ENCODE measurements around the gene ZNF318.
"Not testable (repeated sequence)": the region's sequence is repeated elsewhere in the genome, so short reads cannot be mapped to it uniquely, and the experiment has no call there.

ZNF318 gene, protein sequence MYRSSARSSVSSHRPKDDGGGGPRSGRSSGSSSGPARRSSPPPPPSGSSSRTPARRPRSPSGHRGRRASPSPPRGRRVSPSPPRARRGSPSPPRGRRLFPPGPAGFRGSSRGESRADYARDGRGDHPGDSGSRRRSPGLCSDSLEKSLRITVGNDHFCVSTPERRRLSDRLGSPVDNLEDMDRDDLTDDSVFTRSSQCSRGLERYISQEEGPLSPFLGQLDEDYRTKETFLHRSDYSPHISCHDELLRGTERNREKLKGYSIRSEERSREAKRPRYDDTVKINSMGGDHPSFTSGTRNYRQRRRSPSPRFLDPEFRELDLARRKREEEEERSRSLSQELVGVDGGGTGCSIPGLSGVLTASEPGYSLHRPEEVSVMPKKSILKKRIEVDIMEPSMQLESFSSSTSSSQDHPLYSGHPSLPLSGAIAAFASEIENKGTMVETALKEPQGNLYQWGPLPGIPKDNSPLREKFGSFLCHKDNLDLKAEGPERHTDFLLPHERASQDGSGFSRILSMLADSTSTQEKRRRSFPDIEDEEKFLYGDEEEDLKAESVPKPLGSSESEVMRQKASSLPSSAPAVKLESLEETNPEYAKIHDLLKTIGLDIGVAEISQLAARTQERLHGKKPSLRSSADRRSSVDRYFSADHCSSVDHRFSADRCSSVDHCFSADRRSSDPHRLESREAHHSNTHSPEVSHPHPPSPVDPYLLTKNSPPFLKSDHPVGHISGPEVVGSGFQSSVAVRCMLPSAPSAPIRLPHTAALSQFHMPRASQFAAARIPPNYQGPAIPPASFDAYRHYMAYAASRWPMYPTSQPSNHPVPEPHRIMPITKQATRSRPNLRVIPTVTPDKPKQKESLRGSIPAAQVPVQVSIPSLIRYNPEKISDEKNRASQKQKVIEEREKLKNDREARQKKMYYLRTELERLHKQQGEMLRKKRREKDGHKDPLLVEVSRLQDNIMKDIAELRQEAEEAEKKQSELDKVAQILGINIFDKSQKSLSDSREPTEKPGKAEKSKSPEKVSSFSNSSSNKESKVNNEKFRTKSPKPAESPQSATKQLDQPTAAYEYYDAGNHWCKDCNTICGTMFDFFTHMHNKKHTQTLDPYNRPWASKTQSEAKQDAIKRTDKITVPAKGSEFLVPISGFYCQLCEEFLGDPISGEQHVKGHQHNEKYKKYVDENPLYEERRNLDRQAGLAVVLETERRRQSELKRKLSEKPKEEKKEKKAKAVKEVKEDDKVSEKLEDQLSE (N-terminal part only)

GRCh38 chr6:43369174-43370002, at the start of gene ZNF318:
Gene ZNF318 (minus strand): TSS chr6:43369647. CDS start chr6:43369365, 282 bp downstream.
- peak; percentile 72 to 87 (median 77) for DNase-seq (ENCODE audit: low read depth in 2 of 3, low spot score in 2 of 3)

DNA sequence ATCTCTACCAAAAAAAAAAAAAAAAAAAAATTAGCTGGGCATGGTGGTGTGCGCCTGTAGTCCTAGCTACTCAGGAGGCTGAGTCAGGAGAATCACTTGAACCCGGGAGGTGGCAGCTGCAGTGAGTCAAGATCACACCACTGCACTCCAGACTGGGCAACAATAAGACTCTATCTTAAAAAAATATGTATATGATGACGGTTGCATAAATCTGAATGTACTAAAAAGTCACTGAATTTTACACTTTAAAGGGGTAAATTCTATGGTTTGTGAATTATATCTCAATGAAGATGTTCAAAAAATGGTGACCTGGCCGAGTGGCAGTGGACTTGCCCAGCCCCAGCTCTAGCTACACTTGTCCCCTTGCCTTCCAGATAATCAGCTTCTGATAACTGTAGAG, 47.5 kb upstream of the ZNF318 start:
- DNase-seq (ENCODE audit: low read depth in 2 of 3, low spot score in 2 of 3), result no peak

DNA sequence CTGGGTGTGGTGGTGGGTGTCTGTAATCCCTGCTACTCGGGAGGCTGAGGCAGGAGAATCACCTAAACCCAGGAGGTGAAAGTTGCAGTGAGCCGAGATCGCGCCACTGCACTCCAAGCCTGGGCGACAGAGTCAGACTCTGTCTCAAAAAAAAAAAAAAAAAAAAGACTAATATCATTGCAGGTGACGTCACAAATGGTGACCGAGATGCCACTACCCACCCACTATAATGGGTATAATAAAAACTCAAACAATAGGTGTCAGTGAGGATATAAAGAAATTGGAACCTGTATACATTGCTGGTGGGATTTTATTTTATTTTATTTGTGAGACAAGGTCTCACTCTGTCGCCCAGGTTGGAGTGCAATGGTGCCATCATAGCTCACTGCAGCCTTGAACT, 45.8 kb upstream of the ZNF318 start:
- not testable (repeated sequence) for DNase-seq (ENCODE audit: low read depth in 2 of 3, low spot score in 2 of 3)

DNA sequence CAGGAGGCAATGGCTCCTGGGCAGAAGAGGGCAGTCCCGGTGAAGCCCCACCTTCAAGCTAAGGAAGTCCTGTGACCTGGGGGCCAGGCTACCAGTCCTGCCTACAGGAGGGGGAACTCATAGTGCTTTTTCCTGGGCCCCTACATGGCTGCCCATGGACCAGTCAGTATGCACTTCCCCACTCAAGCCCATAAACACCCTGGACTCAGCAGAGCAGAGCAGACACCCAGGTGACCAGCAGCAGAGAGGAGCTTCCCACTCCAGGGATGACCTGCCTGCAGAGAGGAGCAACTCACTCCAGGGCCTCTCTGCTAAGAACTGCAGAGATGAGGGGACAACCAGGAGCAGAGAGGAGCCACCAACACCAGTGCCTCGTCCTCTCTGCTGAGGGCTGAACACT, 43.6 kb upstream of the ZNF318 start:
- no peak for DNase-seq (ENCODE audit: low read depth in 2 of 3, low spot score in 2 of 3)

DNA sequence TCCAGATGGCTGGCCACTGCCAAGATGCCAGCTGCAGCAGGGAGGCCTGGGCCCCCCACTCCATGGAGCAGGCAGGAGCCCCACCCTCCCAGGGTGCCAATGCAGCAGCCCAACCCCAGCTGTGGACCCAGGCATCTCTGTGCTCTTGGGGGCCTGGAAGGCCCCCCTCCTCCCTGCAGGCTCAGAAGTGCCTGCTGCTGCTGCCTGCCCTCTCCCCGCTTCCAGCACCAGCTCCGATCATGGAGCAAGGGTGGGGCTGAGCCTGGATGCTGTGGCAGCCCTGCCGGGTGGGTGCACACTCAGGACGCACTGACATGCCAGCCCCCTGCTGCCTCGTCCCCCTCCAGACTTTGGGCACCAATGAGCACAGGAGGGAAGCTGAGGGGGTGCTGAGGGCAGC, 43.1 kb upstream of the ZNF318 start:
- DNase-seq (ENCODE audit: low read depth in 2 of 3, low spot score in 2 of 3), result no peak

DNA sequence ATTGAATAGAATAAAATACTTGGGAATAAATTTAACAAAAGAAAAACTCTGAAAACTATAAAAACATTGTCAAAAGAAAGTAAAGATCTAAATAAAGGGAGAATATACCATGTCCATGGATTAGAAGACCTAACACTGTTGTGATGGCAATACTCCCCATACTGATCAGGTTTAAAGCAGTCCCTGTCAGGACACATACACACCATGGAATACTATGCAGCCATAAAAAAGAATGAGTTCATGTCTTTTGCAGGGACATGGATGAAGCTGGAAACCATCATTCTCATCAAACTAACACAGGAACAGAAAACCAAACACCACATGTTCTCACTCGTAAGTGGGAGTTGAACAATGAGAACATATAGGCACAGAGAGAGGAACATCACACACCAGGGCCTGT, 41.3 kb upstream of the ZNF318 start:
- not testable (repeated sequence) for DNase-seq (ENCODE audit: low read depth in 2 of 3, low spot score in 2 of 3)

GRCh38 chr6:43408259-43408658, 38.8 kb upstream of the ZNF318 start:
- DNase-seq (ENCODE audit: low read depth in 2 of 3, low spot score in 2 of 3), result no peak

- no peak for DNase-seq (ENCODE audit: low read depth in 2 of 3, low spot score in 2 of 3)
Measured at GRCh38 chr6:43407296-43407695, 37.8 kb upstream of the ZNF318 start.

GRCh38 chr6:43405354-43405753, 35.9 kb upstream of the ZNF318 start:
- no peak for DNase-seq (ENCODE audit: low read depth in 2 of 3, low spot score in 2 of 3)

- no peak for DNase-seq (ENCODE audit: low read depth in 2 of 3, low spot score in 2 of 3)
Measured at GRCh38 chr6:43402820-43403219, 33.4 kb upstream of the ZNF318 start.

DNA sequence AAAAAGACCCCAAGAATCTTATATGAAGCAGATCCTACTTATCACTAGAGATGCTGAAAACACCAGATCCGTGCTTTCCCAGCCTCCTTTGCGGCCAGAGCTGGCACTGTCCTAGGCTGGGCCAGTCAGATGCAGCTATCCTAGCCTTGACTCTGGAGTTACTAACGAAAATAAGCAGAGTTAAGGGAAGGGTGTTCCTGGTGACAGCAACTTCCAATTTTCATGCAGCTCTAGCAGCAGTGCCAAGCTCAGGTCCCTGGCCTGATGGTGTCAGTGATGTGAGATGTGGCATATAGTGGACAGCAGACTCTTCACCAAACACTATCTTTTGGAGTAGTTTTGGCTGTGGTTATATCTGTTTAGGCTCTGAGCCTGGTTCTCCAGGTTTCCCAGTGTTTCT, 32.3 kb upstream of the ZNF318 start:
- DNase-seq (ENCODE audit: low read depth in 2 of 3, low spot score in 2 of 3), result no peak

DNA sequence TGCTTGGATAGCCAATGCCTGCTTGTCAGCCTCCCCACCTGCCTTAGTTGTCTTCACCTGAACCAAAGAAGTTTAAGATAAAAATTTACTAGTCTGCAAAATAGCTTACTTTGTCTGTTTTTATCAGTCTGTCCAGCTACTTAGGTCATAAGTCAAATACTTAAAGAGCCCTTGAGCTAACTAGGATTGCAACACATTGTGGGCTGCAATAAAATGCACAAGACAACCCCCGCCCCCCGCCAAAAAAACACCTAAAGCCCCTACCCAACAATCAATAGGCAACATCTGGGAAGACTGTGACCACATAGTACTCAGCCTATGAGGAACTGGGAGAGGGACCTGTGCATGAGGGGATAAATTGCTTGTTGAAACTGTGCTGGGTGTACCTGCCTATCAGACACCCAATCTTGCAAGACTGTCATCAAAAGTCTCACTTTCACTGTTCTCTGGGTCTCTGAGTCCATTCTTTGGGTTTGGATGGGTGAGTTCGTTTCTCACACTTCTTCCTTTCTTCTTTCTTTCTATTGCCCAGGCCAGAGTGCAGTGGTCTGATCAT, 30.6 kb upstream of the ZNF318 start:
- no peak for DNase-seq (ENCODE audit: low read depth in 2 of 3, low spot score in 2 of 3)

DNA sequence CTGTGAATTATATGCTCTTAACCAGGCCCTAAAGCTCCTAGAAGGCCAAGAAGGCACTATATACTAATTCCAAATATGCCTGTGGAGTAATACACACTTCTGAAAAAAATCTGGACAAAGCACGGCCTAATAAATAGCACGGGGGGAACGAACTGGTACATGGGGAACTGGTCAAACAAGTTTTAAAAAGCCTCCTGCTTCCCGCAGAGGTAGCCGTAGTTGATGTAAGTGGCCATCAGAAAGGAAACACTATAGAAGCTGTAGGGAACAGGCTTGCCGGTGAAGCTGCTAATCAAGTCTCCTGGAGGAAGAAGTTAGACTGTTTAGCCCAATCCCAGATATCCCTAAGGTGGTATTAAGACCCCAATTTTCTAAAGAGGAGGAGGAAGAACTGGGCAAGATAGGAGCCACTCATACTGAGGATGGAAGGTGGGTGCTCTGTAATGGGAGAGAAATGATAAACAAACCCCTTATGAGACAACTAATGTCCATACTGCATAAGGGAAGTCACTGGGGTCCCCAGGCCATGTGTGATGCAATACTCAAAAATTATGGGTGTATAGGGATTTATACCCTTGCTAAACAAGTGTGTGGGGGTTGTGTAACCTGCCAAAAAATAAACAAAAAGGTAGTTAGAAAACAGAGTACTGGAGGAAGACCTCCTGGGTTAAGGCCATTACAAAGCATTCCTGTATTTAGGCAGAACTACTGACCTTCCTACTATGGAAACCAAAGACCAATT, 27.1 kb upstream of the ZNF318 start:
- no peak for DNase-seq (ENCODE audit: low read depth in 2 of 3, low spot score in 2 of 3)

- no peak for DNase-seq (ENCODE audit: low read depth in 2 of 3, low spot score in 2 of 3)
Measured at GRCh38 chr6:43395776-43396175, 26.3 kb upstream of the ZNF318 start.

DNA sequence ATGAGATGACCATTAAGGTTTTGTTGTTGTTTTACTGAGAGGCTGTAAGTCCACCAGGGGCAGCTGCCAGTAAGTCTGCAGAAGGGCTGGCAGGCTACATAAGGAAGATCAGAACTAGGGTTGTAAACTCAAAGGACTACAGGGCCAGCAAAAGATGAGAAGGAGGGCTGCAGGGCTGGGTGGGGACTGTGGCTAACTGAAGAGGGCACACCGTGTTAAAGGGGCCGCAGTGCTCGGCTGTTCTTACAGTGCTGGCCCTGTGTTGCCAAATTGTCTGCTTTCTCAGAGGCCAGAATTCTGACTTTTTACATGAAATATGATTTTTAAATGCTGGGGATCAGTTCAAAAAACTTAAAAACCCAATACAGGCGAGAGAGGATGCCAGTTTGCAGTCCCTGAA, 25.5 kb upstream of the ZNF318 start:
- DNase-seq (ENCODE audit: low read depth in 2 of 3, low spot score in 2 of 3), result no peak

- no peak for DNase-seq (ENCODE audit: low read depth in 2 of 3, low spot score in 2 of 3)
Measured at GRCh38 chr6:43393602-43394001, 24.2 kb upstream of the ZNF318 start.

GRCh38 chr6:43393133-43393532, 23.7 kb upstream of the ZNF318 start:
- not testable (repeated sequence) for DNase-seq (ENCODE audit: low read depth in 2 of 3, low spot score in 2 of 3)

DNA sequence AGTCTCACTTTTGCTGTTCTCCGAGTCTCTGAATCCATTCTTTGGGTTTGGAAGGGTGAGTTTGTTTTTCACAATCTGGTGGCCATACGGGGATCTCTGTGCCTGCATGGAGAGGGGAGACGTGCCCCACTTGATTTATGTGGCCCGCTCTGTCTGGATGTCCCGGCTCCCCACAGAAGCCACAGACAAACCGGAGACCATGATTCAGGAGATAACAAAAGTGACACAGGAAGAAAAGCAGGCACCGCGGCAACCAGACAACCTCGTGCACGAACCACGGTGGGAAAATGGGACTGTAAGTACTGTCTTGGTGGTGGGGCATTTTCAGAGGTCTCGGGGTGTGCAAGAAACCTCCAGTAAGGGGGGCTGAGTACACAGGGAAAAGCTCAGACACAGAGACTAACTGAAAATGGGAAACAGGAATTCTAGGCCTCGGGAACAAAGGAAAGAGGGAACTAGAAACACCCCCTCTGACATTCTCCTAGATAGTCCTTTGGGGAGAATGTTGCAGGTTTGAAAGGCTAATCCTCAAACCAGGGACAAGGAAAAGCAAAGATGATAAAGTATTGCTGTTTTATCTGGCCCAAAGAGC, 22.1 kb upstream of the ZNF318 start:
- no peak for DNase-seq (ENCODE audit: low read depth in 2 of 3, low spot score in 2 of 3)

GRCh38 chr6:43390753-43391439, 21.4 kb upstream of the ZNF318 start:
- not testable (repeated sequence) for DNase-seq (ENCODE audit: low read depth in 2 of 3, low spot score in 2 of 3)
